Fibroblast of peridontal ligament (primary cell): ENCODE data around the gene PDS5A.
"Not testable (repeated sequence)": the region's sequence is repeated elsewhere in the genome, so short reads cannot be mapped to it uniquely, and the experiment has no call there.

Source experiments
- DNase-seq: peaks from one replicate; pipeline ENCODE4 v3.0.0-alpha.2; 2010; ENCODE audit errors: extremely low read depth

The PDS5A gene

DNA sequence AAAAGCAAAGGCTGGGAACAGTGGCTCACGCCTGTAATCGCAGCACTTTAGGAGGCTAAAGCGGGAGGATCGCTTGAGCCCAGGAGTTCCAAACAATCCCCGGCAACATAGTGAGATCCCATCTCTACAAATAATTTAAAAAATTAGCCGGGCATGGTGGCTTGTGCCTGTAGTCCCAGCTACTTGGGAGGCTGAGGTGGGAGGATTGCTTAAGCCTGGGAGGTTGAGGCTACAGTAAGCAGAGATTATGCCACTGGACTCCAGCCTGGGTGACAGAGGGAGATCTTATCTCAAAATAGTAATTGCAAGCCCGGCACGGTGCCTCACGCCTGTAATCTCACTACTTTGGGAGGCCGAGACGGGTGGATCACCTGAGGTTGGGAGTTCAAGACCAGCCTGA, 139.3 kb downstream of the PDS5A start:
- DNase-seq = not testable (repeated sequence)

DNA sequence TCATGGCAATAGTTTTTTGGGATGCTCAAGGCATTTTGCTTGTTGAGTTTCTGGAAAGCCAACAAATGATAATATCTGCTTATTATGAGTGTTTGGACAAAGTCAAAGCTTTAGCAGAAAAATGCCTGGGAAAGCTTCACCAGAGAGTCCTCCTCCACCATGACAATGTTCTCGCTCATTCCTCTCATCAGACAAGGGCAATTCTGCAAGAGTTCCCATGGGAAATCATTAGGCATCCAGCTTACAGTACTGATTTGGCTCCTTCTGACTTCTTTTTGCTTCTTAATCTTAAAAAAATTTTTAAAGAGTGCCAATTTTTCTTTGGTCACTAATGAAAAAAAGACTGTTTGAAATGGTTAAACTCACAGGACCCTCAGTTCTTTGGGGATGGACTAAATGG, 143.4 kb downstream of the PDS5A start:
- peak; percentile 84 for DNase-seq

DNA sequence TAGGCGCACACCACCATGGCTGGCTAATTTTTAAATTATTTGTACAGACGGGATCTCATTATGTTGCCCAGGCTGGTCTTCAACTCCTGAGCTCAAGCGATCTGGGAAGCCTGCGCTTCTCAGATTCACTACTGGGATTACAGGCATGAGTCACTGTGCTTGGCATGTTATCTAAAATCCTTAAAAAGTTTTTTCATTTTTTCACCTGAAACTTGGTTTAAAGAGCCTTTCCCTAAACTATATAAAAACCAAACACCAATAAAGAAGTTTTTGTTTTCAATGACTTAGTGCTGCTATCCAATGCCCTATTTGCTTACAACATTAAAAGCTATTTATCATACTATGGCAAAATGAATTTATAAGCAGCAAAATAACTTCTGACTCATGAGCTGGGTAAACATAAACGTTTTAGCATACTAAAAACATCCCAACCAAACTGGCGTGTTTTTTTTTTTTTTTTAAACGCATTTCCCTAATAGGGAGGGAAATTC, 151.9 kb downstream of the PDS5A start:
- DNase-seq = peak; percentile 76

DNA sequence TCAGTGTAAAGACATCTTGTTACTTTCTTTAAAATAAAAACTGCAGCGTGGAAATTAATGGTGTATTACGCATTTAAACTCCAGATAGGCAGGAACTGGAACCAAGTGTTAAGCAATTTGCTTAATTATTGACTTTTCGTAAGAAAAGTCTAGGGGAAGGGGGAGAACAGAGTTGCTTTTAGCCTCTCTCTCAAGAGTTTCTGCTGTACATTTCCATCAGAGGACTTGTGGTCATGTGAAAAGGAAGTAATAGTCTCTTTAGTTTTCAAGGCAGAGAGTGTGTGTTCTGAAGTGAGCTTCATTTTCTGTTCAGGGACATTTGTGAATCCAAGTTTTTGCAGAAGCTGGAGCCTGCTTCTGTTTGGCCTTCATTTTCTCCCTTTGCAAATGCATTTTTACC, 152.6 kb downstream of the PDS5A start:
- DNase-seq = no peak

DNA sequence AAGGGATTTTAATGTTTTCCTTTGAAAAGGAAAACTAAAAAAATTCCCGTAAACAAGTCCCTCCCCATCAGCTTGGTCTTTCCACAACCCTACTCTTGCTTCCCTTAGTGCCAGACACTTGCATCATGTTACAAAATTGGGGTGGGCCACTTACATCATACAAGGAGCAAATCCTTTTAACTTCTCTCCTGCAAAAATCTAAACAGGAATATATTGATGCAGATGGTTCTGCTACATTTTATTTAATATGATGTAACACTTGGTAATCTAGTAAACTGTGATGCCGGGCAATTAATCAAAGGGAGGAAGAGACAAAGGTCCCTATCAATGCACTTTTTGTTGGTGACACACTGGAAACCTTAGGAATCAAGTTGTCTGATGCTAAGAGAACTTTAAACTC, 154.5 kb downstream of the PDS5A start:
- DNase-seq = peak; percentile 87

DNA sequence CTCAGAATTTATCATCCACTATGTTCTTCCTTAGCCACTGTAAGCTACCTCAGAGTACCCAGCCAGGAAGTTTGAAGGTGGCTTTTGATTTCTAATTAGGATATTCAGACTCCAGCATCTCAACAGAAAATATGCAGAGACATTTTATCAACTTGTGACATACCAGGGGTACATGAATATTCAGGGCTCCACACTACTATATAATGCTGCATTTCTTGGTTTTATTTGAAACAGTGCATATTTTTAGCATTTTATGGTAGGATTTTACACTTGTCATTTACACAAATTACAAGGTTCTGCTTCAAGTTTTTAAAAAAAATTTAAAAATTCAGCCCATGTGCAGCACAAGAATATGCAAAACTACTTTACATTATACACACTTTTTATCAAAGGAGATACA, 155.0 kb downstream of the PDS5A start:
- no peak for DNase-seq

DNA sequence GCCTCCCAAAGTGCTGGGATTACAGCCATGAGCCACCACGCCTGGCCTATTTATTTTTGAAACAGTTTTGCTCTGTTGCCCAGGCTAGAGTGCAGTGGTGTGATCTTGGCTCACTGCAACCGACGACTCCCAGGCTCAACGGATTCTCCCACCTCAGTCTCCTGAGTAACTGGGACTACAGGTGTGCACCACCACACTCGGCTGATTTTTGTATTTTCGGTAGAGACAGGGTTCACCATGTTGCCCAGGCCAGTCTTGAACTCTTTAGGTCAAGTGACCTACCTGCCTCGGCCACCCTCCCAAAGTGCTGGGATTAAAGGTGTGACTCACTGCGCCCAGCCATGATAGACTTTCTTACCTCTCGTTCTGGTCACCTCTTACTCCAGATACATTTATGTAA, 155.8 kb downstream of the PDS5A start:
- DNase-seq = no peak

DNA sequence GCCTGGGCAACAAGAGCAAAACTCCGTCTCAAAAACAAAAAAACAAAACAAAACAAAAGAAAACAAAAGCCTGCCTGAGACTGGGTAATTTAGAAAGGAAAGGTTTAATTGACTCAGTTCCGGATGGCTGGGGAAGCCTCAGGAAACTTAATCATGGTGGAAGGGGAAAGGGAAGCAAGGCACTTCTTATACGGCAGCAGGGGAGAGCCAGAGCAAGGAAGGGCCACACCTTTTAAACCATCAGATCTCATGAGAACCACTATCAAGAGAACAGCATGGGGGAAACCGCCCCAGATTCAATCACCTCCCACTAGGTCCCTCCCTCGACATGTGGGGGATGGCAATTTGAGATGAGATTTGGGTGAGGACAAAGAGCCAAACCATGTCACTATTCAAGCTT, 157.5 kb downstream of the PDS5A start:
- no peak for DNase-seq

DNA sequence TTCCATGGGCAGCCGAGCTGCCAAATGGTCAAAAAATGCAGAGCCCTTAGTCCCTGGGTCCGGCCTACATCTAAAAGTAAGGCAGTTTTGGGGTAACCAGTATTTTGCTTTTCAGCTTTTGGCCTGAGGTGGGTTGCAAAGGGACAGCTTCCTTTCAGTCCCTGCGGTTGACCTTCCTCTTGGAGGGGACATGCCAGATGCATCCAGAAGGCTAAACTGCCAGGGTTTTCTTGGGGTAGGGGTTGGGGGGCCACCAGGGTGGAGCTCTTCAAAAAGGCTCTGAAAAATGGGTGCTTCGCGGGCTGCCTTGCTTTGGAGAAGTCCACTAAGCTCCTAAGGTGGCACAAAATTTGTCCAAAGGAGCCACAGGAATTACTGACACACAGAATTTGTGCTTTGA, 159.1 kb downstream of the PDS5A start:
- DNase-seq = no peak

DNA sequence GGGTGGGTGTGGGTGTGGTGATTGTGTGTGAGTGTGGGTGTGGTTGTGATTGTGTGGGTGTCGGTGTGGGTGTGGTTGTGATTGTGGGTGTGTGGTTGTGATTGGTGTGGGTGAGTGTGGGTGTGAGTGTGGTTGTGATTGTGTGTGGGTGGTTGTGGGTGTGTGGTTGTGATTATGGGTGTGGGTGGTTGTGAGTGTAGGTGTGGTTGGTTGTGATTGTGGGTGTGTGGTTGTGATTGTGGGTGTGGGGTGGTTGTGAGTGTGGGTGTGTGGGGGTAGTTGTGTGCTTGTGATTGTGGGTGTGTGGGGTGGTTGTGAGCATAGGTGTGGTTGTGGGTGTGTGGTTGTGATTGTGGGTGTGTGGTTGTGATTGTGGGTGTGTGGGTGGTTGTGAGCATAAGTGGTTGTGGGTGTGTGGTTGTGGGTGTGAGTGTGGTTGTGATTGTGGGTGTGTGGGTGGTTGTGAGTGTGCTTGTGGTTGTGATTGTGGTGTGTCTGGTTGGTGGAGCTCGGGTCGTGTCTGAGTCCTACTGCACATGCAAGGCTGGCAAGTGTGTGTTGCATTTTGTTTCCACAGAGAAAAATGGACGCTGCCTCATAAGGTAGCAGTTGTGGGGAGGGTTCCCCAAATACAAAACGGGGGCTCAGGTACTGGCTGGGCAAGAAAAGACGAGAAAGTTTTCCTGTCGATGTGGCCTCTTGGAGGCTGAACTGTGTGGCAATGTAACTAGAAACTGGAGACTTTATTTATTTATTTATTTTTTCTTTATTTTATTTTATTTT, 163.1 kb downstream of the PDS5A start:
- DNase-seq = peak; percentile 33

DNA sequence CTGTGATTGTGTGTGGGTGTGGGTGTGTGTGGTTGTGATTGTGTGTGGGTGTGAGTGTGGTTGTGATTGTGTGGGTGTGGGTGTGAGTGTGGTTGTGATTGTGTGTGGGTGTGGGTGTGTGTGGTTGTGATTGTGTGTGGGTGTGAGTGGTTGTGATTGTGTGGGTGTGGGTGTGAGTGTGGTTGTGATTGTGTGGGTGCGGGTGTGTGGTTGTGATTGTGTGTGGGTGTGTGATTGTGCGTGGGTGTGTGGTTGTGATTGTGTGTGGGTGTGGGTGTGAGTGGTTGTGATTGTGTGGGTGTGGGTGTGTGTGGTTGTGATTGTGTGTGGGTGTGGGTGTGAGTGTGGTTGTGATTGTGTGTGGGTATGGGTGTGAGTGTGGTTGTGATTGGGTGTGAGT, 163.9 kb downstream of the PDS5A start:
- DNase-seq = not testable (repeated sequence)

DNA sequence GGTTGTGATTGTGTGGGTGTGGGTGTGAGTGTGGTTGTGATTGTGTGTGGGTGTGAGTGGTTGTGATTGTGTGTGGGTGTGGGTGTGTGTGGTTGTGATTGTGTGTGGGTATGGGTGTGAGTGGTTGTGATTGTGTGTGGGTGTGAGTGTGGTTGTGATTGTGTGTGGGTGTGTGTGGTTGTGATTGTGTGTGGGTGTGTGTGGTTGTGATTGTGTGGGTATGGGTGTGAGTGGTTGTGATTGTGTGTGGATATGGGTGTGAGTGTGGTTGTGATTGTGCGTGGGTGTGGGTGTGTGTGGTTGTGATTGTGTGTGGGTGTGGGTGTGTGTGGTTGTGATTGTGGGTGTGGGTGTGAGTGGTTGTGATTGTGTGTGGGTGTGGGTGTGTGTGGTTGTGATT, 164.7 kb downstream of the PDS5A start:
- not testable (repeated sequence) for DNase-seq

DNA sequence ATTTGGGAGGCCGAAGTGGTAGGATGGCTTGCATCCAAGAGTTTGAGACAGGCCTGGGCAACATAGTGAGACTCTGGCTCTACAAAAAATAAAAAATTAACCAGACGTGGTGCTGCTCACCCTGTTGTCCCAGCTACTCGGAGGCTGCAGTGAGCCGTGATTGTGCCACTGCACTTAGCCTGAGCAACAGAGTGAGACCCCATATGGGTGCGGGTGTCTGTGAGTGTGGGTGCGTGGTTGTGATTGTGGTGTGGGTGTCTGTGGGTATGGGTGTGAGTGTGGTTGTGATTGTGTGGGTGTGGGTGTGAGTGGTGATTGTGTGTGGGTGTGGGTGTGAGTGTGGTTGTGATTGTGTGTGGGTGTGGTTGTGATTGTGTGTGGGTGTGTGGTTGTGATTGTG, 165.2 kb downstream of the PDS5A start:
- DNase-seq = no peak

DNA sequence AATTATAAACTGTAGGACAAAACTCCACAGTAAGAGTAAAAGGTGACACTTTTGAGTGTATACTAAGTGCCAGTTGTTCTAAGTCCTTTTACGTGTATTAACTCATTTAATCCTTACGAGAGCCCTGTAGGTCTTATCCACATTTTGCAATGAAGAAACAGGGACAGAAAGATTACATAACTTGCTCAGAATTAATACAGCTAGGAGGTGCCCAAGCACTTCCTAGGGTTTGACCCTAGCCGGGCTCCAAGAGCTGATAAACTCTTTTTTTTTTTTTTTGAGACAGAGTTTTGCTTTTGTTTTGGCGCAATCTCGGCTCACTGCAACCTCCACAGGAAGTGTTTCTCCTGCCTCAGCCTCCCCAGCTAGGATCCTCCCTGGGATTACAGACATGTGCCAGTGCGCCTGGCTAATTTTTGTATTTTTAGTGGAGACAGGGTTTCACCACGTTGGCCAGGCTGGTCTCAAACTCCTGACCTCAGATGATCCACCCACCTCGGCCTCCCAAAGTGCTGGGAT, 169.4 kb downstream of the PDS5A start:
- no peak for DNase-seq

DNA sequence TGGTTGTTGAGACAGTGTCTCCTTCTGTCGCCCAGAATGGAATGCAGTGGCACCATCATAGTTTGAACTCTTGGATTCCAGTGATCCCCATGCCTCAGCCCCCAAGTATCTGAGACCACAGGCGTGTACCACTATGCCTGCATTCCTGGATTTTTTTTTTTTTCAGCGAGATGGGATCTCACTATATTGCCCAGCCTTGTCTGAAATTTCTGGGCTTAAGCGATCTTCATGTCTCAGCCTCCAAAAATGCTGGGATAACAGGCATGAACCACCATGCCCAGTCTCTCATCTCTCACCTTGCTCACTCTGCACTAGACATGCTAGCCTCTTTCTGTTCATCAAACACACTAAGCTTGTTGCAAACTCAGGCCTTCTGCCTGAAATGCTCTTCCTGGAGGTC, 175.7 kb downstream of the PDS5A start:
- no peak for DNase-seq

DNA sequence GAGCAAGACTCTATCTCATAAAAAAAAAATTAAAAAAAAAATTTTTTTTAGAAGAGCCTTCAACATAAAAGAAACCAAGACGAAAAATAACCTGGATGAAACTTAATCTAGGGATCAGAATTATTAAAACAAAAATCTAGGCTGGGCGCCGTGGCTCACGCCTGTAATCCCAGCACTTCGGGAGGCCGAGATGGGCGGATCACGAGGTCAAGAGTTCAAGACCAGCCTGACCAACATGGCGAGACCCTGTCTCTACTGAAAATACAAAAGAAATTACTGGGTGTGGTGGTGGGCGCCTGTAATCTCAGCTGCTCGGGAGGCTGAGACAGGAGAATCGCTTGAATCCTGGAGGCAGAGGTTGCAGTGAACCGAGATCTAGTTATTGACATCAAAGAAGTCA, 184.7 kb downstream of the PDS5A start:
- DNase-seq = not testable (repeated sequence)

DNA sequence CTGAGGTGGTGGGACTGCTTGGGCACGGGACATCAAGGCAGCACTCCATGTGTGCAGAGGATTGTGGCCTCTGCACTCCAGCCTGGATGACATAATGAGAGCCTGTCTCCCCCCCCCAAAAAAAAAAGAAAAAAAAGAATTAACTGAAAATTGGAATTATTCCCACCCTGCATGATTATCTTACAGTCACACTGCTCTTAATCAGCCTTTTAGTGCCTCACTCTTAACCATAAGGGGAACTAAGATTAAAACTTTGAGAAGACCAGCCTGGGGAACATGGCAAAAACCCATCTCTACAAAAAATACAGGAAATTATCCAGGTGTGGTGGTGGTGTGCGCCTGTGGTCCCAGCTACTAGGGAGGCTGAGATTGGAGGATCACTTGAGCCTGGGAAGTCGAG, 185.2 kb downstream of the PDS5A start:
- no peak for DNase-seq

DNA sequence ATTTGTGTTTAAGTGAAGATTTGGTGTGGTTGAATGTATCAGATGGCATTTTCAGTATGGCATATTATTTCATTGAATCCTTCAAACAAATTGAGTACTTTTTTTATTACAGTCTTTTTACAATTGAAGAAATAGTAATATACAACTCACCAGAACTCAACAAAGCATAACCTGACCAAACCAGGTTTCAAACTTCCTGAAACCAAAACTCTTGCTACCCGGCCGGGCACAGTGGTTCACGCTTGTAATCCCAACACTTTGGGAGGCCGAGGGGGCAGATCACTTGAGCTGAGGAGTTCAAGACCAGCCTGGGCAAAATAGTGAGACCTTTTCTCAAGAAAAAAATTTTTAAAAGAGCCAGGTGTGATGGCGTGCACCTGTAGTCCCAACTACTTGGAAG, 185.6 kb downstream of the PDS5A start:
- DNase-seq = no peak

DNA sequence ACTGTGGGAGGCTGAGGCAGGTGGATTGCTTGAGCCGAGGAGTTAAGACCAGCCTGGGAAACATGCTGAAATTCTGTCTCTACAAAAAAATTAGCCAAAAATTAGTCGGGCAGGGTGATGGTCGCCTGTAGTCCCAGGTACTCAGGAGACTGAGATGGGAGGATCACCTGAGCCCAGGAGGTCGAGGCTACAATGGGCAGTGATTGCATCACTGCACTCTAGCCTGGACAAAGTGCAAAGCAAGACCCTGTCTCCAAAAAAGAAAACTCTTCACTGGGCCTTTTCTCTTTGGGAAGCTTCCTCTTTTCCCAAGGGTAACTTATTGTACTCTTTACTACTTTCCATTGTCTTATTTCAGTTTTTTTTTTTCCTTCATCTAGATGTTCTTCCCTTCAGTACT, 190.9 kb downstream of the PDS5A start:
- DNase-seq = no peak

DNA sequence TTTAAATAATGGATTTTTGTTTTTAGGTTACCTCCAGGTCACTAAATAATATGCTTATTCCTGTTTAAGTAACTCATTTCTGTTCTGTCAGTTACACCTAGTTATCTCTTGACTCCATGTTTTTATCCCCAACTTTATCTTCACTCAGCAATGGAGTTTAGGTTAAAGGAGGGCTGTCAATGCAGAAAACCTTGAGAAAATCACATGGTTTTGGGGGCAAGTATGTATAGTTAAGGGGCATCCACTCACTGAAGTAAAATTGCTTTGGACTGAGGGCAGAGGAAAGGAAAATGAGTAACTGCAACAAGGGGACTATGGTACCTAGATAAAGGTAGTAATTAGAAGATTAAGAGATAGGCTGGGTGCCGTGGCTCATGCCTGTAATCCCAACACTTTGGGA, 192.6 kb downstream of the PDS5A start:
- no peak for DNase-seq

DNA sequence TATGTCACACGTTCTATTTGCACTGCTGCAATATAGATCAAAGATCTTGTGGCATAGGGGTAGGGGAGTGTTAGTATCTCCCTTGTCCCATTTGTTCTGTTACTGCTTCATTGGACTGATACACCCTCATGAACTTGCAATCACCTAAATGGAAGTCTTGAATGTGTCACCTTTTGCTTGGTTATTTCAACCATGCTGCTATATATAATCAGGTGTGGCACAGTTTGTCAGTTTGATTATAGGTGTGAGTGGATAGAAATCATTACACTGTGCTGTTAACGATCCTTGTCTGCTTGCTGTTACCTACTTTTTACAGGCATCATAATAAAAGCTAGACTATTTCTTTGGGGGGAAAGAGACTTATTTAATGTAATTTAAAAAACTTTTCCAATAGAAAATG, 195.7 kb downstream of the PDS5A start:
- not testable (repeated sequence) for DNase-seq
